GM21360 (cell line): ENCODE data around the gene MARCHF4.
"Not testable (repeated sequence)": the region's sequence is repeated elsewhere in the genome, so short reads cannot be mapped to it uniquely, and the experiment has no call there.

Experiments used
- ATAC-seq: cut with Tn5 transposase; IDR thresholded peaks from one replicate; pipeline ENCODE4 v1.9.1; 2021; ENCODE audit warnings: mild to moderate bottlenecking, moderate library complexity; ENCODE audit not compliant: unreplicated experiment

Gene MARCHF4

GRCh38 chr2:216392945-216393840 lies 20.9 kb upstream of the MARCHF4 start:
- no peak for ATAC-seq

GRCh38 chr2:216392018-216392562 lies 19.8 kb upstream of the MARCHF4 start:
- ATAC-seq = no peak

- ATAC-seq = no peak
Measured at GRCh38 chr2:216391401-216391800, 19.1 kb upstream of the MARCHF4 start.

GRCh38 chr2:216389570-216389969 lies 17.3 kb upstream of the MARCHF4 start:
- no peak for ATAC-seq

GRCh38 chr2:216388046-216388884 lies 16.0 kb upstream of the MARCHF4 start:
- ATAC-seq = no peak

GRCh38 chr2:216387262-216387661 lies 15.0 kb upstream of the MARCHF4 start:
- ATAC-seq = no peak

- ATAC-seq = no peak
Measured at GRCh38 chr2:216385478-216385877, 13.2 kb upstream of the MARCHF4 start.

- not testable (repeated sequence) for ATAC-seq
Measured at GRCh38 chr2:216384409-216384808, 12.1 kb upstream of the MARCHF4 start.

- no peak for ATAC-seq
Measured at GRCh38 chr2:216379977-216380376, 7.7 kb upstream of the MARCHF4 start.

- no peak for ATAC-seq
Measured at GRCh38 chr2:216375286-216375685, 3.0 kb upstream of the MARCHF4 start.

- no peak for ATAC-seq
Measured at GRCh38 chr2:216373896-216374295, 1.6 kb upstream of the MARCHF4 start.

- no peak for ATAC-seq
Measured at GRCh38 chr2:216372761-216373291, 543 bp upstream of the MARCHF4 start.

- no peak for ATAC-seq
Measured at GRCh38 chr2:216370961-216371712, 1.1 kb downstream of the MARCHF4 start.

GRCh38 chr2:216369821-216370220 lies 2.5 kb downstream of the MARCHF4 start:
- ATAC-seq = no peak

GRCh38 chr2:216366777-216367471 lies 5.4 kb downstream of the MARCHF4 start:
- ATAC-seq = no peak

GRCh38 chr2:216365518-216365917 lies 6.8 kb downstream of the MARCHF4 start:
- ATAC-seq = no peak

GRCh38 chr2:216363221-216363620 lies 9.1 kb downstream of the MARCHF4 start:
- no peak for ATAC-seq

- ATAC-seq = no peak
Measured at GRCh38 chr2:216362730-216363129, 9.6 kb downstream of the MARCHF4 start.

GRCh38 chr2:216355711-216356110 lies 16.6 kb downstream of the MARCHF4 start:
- no peak for ATAC-seq

- no peak for ATAC-seq
Measured at GRCh38 chr2:216354306-216354705, 18.0 kb downstream of the MARCHF4 start.
